Measurements from ENCODE around the gene GSTO1.

The GSTO1 gene

GRCh38 chr10:104307576-104308438 is 53.1 kb downstream of the GSTO1 start:
- no peak for DNase-seq

GRCh38 chr10:104308439-104308903 is 53.8 kb downstream of the GSTO1 start:
- DNase-seq: no peak

- DNase-seq: no peak
Measured at GRCh38 chr10:104309980-104310978, 55.6 kb downstream of the GSTO1 start.

- DNase-seq: no peak
Measured at GRCh38 chr10:104311184-104311720, 56.6 kb downstream of the GSTO1 start.

GRCh38 chr10:104314591-104315485 is 60.1 kb downstream of the GSTO1 start:
- no peak for DNase-seq

GRCh38 chr10:104315486-104315921 is 60.8 kb downstream of the GSTO1 start:
- DNase-seq: no peak

- no peak for DNase-seq
Measured at GRCh38 chr10:104316321-104317099, 61.8 kb downstream of the GSTO1 start.
